Fibroblast of skin of left biceps (primary cell): Measurements from ENCODE around the gene PCDHGB2.
"Not testable (repeated sequence)": the region's sequence is repeated elsewhere in the genome, so short reads cannot be mapped to it uniquely, and the experiment has no call there.

Source experiments
- DNase-seq, 2 experiments: peaks; one replicate each; pipeline ENCODE4 v3.0.0-alpha.2; 2013; ENCODE audit warnings: low read depth in 2 of 2

The PCDHGB2 gene

DNA sequence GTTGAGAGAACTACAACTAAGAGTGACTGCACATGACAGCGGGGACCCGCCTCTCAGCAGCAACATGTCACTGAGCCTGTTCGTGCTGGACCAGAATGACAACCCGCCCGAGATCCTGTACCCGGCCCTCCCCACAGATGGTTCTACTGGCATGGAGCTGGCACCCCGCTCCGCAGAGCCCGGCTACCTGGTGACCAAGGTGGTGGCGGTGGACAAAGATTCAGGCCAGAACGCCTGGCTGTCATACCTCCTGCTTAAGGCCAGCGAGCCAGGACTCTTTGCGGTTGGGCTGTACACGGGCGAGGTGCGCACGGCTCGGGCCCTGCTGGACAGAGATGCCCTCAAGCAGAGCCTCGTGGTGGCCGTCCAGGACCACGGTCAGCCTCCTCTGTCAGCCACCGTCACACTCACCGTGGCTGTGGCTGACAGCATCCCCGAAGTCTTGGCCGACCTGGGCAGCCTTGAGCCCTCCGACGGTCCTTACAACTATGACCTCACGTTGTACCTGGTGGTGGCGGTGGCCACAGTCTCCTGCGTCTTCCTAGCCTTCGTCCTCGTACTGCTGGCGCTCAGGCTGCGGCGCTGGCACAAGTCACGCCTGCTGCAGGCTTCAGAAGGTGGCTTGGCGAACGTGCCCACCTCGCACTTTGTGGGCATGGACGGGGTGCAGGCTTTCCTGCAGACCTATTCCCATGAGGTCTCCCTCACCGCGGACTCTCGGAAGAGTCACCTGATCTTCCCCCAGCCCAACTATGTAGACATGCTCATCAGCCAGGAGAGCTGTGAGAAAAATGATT lies 24.9 kb downstream of the PCDHGB2 start:
- no peak for DNase-seq

DNA sequence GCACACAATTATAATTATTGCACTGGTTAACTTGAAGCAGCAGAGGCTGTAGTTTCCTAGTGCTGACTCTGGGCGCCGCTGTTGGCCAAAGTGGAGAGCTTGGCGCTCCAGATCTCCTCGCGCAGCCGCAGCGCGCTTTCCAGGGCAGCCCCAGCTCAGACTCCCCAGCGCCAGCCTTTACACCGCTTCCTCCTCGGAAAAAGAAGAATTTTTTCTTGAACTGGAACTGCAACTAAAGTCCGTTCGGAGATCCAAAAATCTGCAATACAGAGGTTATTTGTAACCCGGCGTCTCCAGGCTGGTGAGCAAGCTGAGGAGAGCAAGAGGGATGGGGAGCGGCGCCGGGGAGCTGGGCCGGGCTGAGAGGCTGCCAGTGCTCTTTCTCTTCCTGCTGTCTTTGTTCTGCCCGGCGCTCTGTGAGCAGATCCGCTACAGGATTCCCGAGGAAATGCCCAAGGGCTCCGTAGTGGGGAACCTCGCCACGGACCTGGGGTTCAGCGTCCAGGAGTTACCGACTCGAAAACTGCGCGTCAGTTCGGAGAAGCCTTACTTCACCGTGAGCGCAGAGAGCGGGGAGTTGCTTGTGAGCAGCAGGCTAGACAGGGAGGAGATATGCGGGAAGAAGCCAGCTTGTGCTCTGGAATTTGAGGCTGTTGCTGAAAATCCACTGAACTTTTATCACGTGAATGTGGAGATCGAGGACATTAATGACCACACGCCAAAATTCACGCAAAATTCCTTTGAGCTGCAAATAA lies 27.9 kb downstream of the PCDHGB2 start, which contains the start of gene PCDHGB4:
PCDHGB4 (plus strand) TSS at position 142 of the 755 bp plus-strand sequence; CDS start at position 329, 187 bp downstream.
- not testable (repeated sequence) for DNase-seq

DNA sequence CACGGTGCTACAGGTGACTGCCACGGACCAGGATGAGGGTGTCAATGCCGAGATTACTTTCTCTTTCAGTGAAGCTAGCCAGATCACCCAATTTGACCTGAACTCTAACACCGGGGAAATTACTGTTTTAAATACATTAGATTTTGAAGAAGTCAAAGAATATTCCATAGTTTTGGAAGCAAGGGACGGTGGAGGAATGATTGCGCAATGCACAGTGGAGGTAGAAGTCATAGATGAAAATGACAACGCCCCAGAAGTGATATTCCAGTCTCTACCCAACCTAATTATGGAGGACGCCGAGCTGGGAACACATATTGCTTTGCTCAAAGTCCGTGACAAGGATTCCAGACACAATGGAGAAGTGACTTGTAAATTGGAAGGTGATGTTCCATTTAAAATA lies 28.9 kb downstream of the PCDHGB2 start:
- DNase-seq, result no peak

DNA sequence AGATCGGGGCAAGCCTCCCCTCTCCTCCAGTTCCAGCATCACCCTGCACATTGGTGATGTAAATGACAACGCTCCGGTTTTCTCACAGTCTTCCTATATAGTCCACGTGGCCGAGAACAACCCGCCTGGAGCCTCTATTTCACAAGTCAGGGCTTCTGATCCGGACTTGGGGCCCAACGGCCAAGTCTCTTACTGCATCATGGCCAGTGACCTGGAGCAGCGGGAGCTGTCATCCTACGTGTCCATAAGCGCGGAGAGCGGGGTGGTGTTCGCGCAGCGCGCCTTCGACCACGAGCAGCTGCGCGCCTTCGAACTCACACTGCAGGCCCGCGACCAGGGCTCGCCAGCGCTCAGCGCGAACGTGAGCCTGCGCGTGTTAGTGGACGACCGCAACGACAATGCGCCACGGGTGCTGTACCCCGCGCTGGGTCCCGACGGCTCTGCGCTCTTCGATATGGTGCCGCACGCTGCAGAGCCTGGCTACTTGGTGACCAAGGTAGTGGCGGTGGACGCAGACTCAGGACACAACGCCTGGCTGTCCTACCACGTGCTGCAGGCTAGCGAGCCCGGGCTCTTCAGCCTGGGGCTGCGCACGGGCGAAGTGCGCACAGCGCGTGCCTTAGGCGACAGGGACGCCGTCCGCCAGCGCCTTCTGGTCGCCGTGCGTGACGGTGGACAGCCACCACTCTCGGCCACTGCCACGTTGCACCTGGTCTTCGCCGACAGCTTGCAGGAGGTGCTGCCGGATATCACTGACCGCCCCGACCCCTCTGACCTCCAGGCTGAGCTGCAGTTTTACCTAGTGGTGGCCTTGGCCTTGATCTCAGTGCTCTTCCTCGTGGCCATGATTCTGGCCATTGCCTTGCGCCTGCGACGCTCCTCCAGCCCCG lies 29.6 kb downstream of the PCDHGB2 start:
- no peak for DNase-seq

DNA sequence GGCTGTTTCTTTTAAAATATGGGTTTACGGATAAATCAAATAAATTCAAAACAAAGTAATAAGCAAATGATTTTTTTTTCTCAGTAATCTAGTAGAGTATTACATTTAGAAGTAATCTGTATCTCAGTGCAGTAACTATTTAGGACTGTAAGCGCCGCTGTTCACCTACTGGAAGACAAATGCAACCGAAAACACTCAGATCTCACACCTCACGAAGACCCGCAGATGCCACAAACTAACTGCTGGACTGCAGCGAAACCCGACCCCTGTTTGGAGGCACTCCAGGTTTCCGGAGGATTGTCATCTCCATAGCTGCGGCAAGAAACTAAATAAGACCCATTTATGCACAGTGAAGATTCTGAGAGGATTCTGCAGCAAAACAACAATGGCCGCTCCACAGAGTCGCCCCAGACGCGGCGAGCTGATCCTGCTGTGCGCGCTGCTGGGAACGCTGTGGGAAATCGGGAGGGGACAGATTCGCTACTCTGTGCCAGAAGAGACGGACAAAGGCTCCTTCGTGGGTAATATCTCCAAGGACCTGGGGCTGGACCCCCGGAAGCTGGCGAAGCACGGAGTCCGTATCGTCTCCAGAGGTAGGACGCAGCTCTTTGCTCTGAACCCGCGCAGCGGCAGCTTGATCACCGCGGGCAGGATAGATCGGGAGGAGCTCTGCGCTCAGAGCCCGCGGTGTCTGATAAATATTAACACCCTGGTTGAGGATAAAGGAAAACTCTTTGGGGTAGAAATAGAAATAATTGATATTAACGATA lies 32.8 kb downstream of the PCDHGB2 start, which contains the start of gene PCDHGA8:
PCDHGA8 (plus strand) TSS at position 205 of the 770 bp plus-strand sequence; CDS start at position 386, 181 bp downstream.
- no peak for DNase-seq

DNA sequence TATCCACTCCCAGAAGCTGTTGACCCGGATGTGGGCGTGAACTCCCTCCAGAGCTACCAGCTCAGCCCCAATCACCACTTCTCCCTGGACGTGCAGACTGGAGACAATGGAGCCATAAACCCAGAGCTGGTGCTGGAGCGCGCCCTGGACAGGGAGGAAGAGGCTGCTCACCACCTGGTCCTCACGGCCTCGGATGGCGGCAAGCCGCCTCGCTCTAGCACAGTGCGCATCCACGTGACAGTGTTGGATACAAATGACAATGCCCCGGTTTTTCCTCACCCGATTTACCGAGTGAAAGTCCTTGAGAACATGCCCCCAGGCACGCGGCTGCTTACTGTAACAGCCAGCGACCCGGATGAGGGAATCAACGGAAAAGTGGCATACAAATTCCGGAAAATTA lies 33.5 kb downstream of the PCDHGB2 start:
- no peak for DNase-seq

DNA sequence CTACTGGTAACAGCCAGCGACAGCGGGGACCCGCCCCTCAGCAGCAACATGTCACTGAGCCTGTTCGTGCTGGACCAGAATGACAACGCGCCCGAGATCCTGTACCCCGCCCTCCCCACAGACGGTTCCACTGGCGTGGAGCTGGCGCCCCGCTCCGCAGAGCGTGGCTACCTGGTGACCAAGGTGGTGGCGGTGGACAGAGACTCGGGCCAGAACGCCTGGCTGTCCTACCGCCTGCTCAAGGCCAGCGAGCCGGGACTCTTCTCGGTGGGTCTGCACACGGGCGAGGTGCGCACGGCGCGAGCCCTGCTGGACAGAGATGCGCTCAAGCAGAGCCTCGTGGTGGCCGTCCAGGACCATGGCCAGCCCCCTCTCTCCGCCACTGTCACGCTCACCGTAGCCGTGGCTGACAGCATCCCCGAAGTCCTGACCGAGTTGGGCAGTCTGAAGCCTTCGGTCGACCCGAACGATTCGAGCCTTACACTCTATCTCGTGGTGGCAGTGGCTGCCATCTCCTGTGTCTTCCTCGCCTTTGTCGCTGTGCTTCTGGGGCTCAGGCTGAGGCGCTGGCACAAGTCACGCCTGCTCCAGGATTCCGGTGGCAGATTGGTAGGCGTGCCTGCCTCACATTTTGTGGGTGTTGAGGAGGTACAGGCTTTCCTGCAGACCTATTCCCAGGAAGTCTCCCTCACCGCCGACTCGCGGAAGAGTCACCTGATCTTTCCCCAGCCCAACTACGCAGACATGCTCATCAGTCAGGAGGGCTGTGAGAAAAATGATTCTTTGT lies 34.8 kb downstream of the PCDHGB2 start:
- not testable (repeated sequence) for DNase-seq

DNA sequence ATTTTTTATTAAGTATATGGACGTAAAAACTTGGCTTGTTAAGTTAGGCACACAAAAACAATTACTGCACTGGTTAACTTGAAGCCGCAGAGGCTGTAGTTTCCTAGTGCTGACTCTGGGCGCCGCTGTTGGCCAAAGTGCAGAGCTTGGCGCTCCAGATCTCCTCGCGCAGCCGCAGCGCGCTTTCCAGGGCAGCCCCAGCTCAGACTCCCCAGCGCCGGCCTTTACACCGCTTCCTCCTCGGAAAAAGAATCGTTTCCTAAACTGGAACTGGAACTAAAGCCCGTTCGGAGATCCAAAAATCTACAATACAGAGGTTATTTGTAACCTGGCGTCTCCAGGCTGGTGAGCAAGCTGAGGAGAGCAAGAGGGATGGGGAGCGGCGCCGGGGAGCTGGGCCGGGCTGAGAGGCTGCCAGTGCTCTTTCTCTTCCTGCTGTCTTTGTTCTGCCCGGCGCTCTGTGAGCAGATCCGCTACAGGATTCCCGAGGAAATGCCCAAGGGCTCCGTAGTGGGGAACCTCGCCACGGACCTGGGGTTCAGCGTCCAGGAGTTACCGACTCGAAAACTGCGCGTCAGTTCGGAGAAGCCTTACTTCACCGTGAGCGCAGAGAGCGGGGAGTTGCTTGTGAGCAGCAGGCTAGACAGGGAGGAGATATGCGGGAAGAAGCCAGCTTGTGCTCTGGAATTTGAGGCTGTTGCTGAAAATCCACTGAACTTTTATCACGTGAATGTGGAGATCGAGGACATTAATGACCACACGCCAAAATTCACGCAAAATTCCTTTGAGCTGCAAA lies 38.2 kb downstream of the PCDHGB2 start, which contains the start of gene PCDHGB5:
PCDHGB5 (plus strand) TSS at position 192 of the 796 bp plus-strand sequence; CDS start at position 373, 181 bp downstream.
- not testable (repeated sequence) for DNase-seq

DNA sequence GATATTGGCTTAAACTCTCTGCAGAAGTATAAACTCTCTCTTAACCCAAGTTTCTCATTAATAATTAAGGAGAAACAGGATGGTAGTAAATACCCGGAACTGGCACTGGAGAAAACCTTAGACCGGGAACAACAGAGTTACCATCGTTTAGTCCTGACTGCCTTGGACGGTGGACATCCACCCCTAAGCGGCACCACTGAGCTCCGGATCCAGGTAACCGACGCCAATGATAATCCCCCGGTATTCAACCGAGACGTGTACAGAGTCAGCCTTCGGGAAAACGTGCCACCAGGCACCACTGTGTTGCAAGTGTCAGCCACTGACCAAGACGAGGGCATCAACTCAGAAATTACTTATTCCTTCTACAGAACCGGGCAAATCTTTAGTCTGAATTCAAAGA lies 38.8 kb downstream of the PCDHGB2 start:
- DNase-seq, result no peak

DNA sequence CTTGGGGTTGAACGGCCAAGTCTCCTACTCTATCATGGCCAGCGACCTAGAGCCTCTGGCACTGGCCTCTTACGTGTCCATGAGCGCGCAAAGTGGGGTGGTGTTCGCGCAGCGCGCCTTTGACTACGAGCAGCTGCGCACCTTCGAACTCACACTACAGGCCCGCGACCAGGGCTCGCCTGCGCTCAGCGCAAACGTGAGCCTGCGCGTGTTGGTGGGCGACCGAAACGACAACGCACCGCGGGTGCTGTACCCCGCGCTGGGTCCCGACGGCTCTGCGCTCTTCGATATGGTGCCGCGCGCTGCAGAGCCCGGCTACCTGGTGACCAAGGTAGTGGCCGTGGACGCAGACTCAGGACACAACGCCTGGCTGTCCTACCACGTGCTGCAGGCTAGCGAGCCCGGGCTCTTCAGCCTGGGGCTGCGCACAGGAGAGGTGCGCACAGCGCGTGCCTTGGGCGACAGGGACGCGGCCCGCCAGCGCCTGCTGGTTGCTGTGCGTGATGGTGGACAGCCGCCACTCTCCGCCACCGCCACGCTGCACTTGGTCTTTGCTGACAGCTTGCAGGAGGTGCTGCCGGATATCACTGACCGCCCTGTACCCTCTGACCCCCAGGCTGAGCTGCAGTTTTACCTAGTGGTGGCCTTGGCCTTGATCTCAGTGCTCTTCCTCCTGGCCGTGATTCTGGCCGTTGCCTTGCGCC lies 39.9 kb downstream of the PCDHGB2 start:
- no peak for DNase-seq

DNA sequence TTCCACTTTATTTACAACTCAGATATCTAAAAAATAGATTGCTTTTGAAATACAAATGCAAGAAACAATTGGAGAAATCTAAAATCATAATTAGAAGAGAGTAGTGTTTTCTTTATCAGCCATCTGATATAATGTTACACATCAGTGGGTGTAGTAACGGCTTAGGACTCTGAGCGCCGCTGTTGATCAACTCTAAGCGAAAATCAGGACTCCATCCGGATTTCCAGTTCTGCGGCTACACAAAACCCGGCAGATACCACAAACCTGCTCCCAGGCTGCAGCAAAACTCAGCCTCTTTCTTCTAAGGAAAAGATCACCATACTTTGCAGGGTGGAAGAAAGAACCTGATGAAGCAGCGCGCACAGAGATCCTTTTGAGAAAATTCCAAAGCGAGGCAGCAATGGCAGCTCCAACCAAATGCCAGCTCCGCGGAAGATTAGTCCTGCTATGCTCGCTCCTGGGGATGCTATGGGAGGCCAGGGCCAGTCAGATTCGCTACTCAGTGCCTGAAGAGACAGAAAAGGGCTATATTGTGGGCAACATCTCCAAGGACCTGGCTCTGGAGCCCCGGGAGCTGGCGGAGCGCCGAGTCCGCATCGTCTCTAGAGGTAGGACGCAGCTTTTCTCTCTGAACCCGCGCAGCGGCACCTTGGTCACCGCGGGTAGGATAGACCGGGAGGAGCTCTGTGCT lies 42.9 kb downstream of the PCDHGB2 start, which contains the start of gene PCDHGA9:
PCDHGA9 (plus strand) TSS at position 226 of the 691 bp plus-strand sequence; CDS start at position 401, 175 bp downstream.
- DNase-seq, result no peak

DNA sequence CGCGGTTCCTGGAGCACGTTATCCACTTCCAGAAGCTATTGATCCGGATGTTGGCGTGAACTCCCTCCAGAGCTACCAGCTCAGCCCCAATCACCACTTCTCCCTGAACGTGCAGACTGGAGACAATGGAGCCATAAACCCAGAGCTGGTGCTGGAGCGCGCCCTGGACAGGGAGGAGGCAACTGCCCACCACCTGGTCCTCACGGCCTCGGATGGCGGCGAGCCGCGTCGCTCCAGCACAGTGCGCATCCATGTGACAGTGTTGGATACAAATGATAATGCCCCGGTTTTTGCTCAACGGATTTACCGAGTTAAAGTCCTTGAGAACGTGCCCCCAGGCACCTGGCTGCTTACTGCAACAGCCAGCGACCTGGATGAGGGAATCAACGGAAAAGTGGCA lies 43.6 kb downstream of the PCDHGB2 start:
- DNase-seq, result no peak

DNA sequence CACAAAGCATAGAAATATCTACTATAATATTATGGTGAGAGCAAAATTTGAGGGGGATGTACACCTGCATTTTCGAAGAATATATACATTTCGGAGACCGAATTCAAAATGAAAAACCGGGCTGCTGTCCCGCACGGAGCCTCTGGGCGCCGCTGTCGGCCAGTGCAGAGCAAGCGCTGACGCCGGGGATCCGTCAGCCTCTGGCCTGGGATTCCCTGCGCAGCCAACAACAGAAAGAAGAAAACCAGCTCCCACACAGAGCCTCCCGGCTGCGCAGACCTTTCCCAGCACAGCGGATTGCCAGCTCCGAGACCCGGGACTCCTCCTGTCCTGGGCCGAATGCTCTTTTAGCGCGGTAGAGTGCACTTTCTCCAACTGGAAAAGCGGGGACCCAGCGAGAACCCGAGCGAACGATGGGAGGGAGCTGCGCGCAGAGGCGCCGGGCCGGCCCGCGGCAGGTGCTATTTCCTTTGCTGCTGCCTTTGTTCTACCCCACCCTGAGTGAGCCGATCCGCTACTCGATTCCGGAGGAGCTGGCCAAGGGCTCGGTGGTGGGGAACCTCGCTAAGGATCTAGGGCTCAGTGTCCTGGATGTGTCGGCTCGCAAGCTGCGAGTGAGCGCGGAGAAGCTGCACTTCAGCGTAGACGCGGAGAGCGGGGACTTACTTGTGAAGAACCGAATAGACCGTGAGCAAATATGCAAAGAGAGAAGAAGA lies 48.2 kb downstream of the PCDHGB2 start, which contains the start of gene PCDHGB6:
PCDHGB6 (plus strand) TSS at position 232 of the 716 bp plus-strand sequence; CDS start at position 414, 182 bp downstream.
- not testable (repeated sequence) for DNase-seq

DNA sequence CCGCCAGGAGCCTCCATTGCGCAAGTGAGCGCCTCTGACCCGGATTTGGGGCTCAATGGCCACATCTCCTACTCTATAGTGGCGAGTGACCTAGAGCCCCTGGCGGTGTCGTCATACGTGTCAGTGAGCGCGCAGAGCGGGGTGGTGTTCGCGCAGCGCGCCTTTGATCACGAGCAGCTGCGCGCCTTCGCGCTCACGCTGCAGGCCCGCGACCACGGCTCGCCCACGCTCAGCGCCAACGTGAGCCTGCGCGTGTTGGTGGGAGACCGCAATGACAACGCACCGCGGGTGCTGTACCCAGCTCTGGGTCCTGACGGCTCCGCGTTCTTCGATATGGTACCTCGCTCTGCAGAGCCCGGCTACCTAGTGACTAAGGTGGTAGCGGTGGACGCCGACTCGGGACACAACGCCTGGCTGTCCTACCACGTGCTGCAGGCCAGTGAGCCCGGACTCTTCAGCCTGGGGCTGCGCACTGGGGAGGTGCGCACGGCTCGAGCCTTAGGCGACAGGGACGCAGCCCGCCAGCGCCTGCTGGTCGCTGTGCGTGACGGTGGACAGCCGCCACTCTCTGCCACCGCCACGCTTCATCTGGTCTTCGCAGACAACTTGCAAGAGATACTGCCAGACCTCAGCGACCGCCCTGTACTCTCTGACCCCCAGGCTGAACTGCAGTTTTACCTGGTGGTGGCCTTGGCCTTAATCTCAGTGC lies 50.0 kb downstream of the PCDHGB2 start:
- DNase-seq, result no peak

DNA sequence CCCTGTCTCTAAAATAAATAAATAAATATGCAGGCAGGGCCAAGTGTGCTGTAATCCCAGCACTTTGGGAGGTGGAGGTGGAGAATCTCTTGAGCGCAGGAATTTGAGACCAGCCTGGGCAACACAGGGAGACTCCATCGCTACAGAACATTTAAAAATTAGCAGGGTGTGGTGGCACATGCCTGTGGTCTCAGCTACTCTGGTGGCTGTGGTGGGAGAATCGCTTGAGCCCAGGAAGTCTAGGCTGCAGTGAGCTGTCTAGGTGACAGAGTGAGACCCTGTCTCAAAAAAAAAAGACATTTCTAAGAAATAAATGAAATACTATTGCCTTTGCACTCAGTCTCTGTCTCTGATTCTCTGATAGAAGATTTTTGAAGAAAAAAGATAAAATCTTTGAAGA lies 51.8 kb downstream of the PCDHGB2 start:
- no peak for DNase-seq
